GM20000 (cell line): ENCODE measurements around the gene SLC15A3.

Experiments used
- DNase-seq: peaks from one replicate; pipeline ENCODE4 v3.0.0; 2012; ENCODE audit warnings: low spot score
- TF ChIP-seq, protein P1 (sequence below): IDR thresholded peaks from 2 replicates; pipeline ENCODE4 v1.5.1; 2012; ENCODE audit warnings: mild to moderate bottlenecking, control low read depth; ENCODE audit errors: extremely low read depth, missing control alignments

Gene SLC15A3

GRCh38 chr11:60985501-60985900 is 33.5 kb upstream of the SLC15A3 start:
- no peak for DNase-seq
- TF ChIP-seq, protein P1, sequence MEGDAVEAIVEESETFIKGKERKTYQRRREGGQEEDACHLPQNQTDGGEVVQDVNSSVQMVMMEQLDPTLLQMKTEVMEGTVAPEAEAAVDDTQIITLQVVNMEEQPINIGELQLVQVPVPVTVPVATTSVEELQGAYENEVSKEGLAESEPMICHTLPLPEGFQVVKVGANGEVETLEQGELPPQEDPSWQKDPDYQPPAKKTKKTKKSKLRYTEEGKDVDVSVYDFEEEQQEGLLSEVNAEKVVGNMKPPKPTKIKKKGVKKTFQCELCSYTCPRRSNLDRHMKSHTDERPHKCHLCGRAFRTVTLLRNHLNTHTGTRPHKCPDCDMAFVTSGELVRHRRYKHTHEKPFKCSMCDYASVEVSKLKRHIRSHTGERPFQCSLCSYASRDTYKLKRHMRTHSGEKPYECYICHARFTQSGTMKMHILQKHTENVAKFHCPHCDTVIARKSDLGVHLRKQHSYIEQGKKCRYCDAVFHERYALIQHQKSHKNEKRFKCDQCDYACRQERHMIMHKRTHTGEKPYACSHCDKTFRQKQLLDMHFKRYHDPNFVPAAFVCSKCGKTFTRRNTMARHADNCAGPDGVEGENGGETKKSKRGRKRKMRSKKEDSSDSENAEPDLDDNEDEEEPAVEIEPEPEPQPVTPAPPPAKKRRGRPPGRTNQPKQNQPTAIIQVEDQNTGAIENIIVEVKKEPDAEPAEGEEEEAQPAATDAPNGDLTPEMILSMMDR = no peak

- TF ChIP-seq, protein P1 = no peak
- DNase-seq = no peak
Measured at GRCh38 chr11:60984636-60985035, 32.7 kb upstream of the SLC15A3 start.

GRCh38 chr11:60984149-60984548 is 32.2 kb upstream of the SLC15A3 start:
- no peak for DNase-seq
- TF ChIP-seq, protein P1 = no peak

GRCh38 chr11:60982184-60982583 is 30.2 kb upstream of the SLC15A3 start:
- TF ChIP-seq, protein P1 = no peak
- no peak for DNase-seq

DNA sequence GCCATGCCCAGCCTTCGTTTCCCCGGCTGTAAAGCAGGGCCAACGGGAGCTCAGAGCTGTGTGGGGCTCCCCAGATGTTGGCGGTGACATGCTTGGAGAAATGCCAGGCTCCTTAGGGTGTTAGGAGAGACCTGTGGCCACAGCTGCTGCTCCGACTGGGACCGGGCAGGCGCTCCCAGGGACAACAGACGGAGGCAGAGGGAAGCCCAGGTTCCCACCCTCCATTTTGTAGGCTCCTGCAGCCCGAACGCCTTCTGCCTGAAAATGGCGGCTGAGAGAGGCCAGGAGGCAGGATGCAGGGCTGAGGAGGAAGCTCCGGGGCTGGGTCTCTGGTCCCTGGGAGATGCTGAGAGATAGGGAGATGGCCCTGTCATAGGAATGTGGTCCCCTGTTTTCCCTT is 29.5 kb upstream of the SLC15A3 start:
- TF ChIP-seq, protein P1 = no peak
- DNase-seq = no peak

DNA sequence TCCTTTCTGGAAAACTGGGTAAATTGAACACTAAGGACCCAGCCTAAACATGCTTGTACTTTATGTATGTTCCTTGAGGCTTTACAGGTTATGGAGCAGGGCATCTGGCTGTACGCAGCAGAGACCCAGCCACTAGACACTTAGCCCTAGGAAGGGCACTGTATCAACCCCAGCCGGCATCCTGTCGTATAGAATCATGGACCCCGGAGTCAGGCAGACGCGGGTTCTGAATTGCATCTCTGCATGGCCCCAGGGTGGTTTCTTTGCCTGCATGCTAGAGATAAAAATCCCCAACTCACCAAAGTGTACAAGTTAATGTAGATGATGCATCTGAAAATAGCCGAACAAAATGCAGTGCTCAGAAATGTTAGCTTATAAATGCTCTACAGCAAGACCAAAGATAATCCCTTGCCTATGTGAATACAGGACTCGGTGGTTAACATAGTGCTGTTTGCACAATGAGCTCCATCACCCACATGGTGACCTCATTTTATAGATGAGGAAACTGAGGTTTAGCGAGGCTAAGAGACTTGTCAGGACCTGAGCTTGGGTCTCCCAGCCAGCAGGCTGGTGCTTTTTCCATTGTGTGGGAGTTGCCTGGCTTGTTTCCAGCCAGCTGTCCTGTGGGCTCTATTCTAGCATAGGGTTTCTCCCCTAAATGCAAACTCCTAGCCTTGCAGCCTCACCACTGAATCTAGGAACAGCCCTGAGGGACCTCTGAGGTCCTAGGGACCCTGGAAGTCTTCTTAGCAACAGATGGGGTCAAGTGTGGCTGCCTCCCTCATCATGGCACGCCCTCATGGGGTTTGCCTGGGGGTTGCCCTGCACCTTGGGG is 26.8 kb upstream of the SLC15A3 start:
- no peak for DNase-seq
- TF ChIP-seq, protein P1 = no peak

DNA sequence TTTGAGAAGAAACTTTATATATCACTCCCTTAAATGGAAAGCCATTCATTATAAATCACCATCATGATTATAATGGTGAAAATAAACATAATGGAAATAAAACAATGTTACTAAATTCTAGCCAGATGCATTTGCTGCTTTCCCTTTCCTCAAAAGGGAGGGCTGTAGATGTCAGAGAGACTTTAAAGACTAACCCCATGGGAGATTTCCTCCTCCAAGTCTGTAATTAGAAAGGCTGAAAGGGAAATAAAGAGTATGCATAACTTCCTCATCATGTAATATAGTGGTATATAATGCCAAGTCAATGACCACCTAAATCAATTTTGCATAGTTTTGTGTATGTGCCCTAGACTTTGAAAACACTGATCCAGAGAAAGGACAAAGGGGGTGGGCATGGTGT is 25.9 kb upstream of the SLC15A3 start:
- TF ChIP-seq, protein P1 = no peak
- DNase-seq = no peak
